HK-2 (cell line): Measurements from ENCODE around the gene GSG1.
"Not testable (repeated sequence)": the region's sequence is repeated elsewhere in the genome, so short reads cannot be mapped to it uniquely, and the experiment has no call there.

Source experiments
- DNase-seq: peaks from one replicate; pipeline ENCODE4 v3.0.0-alpha.2; 2018; ENCODE audit not compliant: unreplicated experiment

GSG1 gene

GRCh38 chr12:13093191-13093847 lies 10.1 kb downstream of the GSG1 start:
- DNase-seq: no peak

DNA sequence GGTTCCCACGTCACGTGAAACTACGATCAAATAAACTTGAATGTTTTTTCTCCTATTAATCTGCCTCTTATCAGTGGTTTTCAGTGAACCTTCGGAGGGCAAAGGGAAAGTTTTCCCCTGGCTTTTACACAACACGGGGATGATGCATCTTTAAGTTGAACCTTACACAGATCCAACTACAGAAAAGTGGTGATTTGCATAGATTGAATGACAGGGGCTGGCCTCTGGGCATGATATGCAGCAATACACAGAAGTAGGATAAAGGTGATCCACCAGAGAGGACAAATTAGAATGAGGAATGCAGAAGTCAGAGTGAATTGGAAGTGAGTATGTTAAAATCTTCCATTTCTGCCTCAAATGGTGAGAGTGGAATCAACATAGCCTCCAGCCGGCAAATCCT lies 11.6 kb downstream of the GSG1 start:
- DNase-seq: no peak

DNA sequence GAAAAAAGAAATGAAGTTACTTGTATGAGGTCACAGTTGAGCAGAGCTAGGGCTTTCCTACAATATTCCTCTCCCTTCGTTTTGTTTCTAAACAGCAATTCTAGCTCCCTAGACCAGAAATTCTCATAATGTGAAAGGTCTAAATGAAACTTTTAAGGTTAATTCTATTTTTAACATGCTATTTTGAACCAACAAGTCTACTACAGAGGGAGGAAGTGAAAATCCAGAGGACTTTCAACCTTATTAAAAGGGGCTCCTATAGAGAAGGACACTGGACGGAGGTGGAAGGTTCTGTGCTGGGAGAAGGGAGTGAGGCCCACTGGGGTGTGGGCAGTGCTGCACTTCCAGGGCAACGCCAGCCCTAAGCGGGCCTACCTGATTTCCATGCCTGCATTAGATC lies 13.4 kb downstream of the GSG1 start:
- DNase-seq: no peak

- no peak for DNase-seq
These were observed 15.0 kb downstream of the GSG1 start for GRCh38 chr12:13088496-13088895.

DNA sequence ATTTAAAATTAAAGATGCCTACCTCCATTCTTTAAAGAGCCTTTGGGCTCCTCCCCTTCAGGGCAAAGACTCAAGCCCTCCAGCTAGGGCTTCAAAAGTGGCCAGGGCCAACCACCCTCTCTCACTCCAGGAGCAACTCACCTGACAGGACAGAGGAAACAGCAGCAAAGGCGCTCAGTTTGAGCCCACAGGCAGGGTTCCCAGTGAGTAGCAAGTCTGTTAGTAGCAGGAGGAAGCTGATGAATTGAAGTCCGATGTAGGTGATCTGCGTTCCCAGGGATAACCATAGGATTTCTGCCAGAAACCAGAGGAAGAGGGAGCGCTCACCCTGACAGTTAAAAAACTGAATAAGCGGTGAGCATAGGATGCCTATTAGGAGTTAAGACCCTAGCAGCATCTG lies 15.7 kb downstream of the GSG1 start:
- no peak for DNase-seq

GRCh38 chr12:13085968-13086686 lies 17.3 kb downstream of the GSG1 start:
- no peak for DNase-seq

DNA sequence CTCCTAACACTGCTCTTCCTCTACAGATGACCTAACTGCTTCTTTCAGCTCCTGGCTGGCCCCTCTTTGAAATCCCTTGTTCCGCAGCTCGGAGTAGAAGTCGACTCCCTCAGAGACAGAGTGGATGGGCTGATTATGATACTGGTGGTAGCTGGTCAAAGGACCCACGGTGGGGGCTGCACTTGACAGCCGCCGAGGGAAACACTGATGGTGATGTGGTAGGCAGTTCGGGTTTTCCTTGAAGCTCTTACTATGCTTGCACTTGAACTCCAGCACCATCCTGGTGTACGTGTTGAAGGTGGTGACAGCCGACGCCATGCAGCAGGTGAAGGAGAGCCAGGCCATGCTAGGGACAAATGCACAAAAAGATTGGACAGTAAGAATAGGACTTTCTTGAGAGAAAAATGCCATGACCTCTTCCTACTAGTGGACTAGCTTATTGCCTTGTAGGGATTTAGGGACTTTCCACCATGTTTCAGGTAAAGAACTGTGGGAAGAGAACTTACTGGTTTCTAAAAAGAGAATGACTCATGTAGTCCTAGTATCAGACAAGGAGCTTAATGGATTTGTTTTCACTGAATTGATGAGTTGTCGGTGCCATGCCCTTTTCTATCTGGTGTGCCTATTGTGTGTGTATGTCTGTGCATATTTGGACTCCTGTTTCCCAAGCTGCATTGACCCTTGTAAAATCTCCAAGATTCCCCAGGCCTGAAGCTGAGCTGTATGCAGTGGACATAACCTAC lies 18.4 kb downstream of the GSG1 start:
- no peak for DNase-seq

DNA sequence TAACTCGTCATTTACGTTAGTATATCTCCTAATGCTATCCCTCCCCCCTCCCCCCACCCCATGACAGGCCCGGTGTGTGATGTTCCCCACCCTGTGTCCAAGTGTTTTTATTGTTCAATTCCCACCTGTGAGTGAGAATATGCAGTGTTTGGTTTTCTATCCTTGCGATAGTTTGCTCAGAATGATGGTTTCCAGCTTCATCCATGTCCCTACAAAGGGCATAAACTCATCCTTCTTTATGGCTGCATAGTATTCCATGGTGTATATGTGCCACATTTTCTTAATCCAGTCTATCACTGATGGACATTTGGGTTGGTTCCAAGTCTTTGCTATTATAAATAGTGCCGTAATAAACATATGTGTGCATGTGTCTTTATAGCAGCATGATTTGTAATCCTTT lies 19.8 kb downstream of the GSG1 start:
- not testable (repeated sequence) for DNase-seq

GRCh38 chr12:13082861-13083260 lies 20.6 kb downstream of the GSG1 start:
- no peak for DNase-seq

DNA sequence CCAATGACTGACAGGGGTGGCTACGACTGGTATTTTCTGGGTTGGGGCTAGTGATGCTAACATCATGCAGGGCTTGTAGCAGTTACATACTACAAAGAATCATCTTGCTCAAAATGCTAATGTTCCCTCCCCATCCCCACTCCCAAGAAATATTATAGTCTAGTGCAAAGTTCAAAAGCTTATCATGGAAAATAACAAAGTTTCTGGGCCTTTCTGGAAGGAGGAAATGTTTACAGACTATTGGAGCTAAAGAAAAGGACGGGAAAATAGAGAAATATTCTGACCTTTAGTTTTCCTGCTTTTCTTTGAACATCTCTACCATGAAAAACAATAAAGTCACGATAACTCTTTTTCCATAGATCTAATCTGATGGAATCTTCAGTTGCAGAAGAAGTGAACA lies 23.2 kb downstream of the GSG1 start:
- no peak for DNase-seq

DNA sequence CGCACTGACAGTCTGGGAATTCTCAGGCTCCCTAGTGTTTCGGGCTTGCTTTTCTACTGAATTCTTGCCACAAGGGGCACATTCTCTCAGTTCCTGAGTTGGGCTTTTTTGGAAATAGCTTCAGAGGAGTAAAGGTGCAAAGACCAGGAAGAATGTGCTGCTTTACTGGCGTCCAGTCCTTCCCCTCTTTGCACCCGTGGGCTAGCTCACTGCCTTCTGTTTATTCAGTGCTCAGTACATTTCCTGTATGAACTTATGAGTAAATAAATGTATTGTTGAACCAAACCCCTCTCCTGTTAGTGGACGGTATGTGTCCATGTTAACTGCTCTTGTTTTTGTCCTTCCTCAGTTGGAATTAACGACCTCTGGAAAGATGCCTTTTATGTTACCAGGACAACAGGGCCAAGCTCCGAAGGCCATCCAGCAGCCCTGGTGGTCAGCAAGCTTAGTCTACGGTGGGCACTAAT lies 24.0 kb downstream of the GSG1 start:
- DNase-seq: no peak

DNA sequence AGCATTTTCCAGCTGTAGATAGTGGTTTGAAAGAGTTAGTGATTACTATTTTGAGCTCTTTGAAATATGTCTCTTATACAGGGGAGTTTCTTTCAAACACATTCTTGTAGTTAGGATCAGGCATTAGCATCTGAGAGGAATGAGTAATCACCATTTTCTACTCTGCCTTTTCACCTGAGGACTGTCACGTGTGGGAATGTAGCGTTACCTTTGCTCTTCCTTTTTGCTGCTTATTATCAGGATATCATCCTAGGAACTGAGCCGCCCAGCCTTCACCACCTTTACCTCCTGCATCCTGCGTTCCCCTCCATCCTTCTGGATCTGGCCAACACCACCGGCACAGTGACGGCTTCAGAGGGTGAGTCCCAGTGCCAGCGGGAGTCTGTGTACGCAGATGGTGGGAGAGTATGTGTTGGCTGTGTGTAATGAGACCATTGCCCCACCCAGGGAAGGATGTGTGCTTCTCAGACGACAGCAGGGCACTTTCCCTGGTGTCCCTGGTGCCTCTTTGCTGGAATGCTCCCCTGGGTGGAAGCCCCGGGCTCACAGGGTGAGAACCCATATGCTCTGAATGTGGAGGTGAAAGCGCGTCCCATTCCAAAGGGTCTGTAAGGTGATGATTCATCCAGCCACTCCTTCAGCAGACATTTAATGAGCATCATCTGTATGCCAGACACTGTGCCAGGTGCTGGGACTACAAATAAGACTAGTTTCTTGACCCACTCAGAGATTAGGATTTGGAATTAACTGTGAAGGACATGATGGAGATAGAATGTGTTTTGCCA lies 27.5 kb downstream of the GSG1 start:
- no peak for DNase-seq

DNA sequence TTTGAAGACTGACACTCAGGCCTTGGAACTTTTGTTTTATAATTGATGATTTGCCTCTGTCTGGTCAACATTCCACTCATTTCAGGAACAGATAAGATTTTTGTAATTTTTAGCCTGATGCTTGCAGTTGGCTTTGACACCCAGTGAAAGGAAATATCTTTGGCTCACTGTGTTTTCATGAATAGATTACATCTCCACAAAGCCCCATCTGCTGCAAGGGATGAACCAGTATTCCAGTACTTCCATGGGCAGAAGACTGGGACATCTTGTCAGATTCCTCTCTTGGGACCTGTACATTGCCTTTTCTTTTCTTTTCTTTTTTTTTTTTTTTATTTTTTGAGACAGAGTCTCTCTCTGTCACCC lies 28.4 kb downstream of the GSG1 start:
- no peak for DNase-seq

DNA sequence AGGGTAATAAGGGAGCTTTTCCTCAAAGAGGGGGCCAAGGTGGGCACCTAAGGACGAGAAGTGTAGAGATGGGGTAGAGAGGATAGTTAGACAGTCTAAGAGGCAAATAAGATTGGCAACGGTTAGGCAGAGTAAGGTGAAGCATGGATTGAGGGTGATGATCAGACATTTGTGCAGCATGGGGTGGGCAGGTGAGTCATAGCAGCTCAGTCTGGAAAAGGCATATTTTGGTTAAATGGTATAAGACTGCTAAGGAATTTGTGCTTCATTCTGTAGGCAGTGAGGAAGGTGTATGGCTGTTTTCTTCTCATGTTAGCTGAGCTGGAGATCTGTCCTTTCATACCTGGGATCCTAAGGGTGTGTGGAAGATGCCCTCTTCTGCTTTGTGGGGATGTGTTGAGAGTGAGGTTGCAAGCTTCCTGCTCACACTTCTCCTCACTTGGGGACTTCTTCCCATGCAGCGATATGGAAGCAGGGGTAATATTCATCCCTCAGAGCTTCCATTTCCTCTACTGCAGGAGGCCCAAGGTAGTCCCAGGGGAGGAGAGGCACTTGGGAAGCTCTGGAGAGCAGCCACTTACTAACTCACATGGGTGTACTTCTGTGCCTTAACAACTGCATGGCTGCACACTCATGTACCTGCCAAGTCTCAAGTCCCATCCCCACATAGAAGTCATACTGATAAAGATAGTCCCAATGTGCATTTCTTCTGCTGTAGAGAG lies 28.9 kb downstream of the GSG1 start:
- no peak for DNase-seq

DNA sequence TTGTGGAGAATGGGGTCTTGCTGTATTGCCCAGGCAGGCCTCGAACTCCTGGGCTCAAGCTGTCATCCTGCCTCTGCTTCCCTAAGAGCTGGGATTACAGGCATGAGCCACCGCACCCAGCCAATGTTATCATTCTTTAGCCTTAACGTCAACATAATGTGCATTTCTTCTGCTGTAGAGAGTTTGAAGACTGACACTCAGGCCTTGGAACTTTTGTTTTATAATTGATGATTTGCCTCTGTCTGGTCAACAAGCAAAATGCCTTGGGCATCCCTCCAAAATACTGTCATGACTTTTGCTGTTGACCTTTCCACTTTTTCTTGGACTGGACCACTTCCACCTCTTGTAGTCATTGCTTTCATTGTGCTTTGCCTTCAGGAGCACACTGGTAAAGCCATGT lies 30.3 kb downstream of the GSG1 start:
- DNase-seq: no peak

GRCh38 chr12:13071305-13072280 lies 31.9 kb downstream of the GSG1 start:
- DNase-seq: no peak

- DNase-seq: no peak
These were observed 34.1 kb downstream of the GSG1 start for GRCh38 chr12:13069380-13069779.

- DNase-seq: no peak
These were observed 36.1 kb downstream of the GSG1 start for GRCh38 chr12:13067322-13067721.

DNA sequence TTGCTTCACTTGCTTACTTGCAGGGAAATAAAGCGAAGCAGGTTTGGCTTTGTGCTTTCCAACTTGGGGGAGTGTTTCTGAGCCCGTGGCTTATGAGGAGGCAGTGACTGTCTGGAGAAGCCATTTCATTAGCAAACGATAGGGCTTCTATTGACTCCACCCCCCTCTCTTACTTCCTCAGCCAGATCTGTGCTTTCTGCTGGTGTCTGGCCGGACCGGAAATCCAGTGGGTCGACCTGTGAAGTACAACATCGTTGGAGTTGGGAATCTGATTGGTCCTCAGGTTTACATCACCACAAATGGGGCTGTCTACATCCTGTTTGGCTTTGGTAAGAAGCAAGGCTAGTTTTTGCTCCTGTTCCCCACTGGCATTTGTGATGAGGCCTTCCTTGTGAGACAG lies 37.0 kb downstream of the GSG1 start:
- DNase-seq: no peak

DNA sequence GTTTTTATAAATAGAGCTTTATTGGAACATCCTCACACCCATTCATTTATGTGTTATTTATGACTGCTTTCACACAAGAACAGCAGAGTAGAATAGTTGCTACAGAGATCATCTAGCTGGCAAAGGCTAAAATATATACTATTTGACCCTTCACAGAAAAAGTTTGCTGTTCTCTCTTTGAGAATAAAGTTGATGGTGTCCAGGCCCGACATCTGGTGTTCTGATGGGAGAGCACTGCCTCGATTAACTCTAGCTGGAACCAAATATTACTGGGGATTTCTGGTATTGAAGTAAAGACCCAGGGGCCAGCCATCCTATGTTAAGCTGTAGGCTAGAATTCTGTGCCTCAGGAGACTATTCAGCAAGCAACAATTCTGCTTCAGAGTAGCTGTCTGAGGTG lies 37.5 kb downstream of the GSG1 start:
- no peak for DNase-seq
